Panc1 (cell line): ENCODE results near the gene ZNF521. TPM values are rescaled to one million over a fixed set of nuclear protein-coding genes. Genes with fewer than 3 reads are reported as not detected.

Source experiments
- ATAC-seq: fragments of 200-7000 bp; cut with Tn5 transposase; 2 replicates; pipeline ENCODE4 v1.9.1; 2020; ENCODE audit warnings: mild to moderate bottlenecking, moderate library complexity
- BruUV-seq: library from RNA; stranded (reverse); fragments of 400-500 nt; replicated peaks from 2 replicates; lab custom pipeline; 2021; lab: Mats Ljungman, UMichigan
- CTCF ChIA-PET: fragments of 300-600 bp; sonication (Branson Sonifier 250); formaldehyde crosslinking; loops from one replicate; lab custom pipeline; 2022; ENCODE audit warnings: antibody characterized with exemption; lab: Charles Lee
- POLR2A ChIA-PET: fragments of 300-600 bp; sonication (Branson Sonifier 250); formaldehyde crosslinking; loops from one replicate; lab custom pipeline; 2022; ENCODE audit warnings: antibody characterized with exemption; lab: Charles Lee
- DNase-seq: peaks from one replicate; pipeline ENCODE4 v3.0.0-alpha.2; 2010; ENCODE audit warnings: low read depth, low spot score
- H3K27ac ChIP-seq: 2 replicates; pipeline ENCODE4 v1.5.1; 2011; ENCODE audit warnings: mild to moderate bottlenecking, low read length, inconsistent platforms
- H3K27me3 ChIP-seq: fragments of 200-500 bp; sonication (Bioruptor generic); 2 replicates; pipeline ENCODE4 v1.6.0; 2014; ENCODE audit warnings: low read length, inconsistent platforms; ENCODE audit not compliant: control insufficient read depth, insufficient read depth
- H3K36me3 ChIP-seq: fragments of 200-500 bp; sonication (Bioruptor generic); 2 replicates; pipeline ENCODE4 v1.5.1; 2014; ENCODE audit warnings: inconsistent platforms, mild to moderate bottlenecking, low read length, moderate library complexity; ENCODE audit not compliant: control insufficient read depth, insufficient read depth
- H3K4me1 ChIP-seq: 2 replicates; pipeline ENCODE4 v1.5.1; 2011; ENCODE audit warnings: inconsistent platforms, mild to moderate bottlenecking, low read length, moderate library complexity; ENCODE audit not compliant: control insufficient read depth, insufficient read depth
- H3K4me3 ChIP-seq, 2 experiments: 2 replicates each; pipeline ENCODE4 v1.5.1; 2011 to 2012; ENCODE audit warnings: low read depth in 2 of 2, low read length in 2 of 2, mild to moderate bottlenecking in 2 of 2, inconsistent platforms in 1 of 2, moderate library complexity in 1 of 2
- H3K9me3 ChIP-seq: fragments of 200-500 bp; sonication (Bioruptor generic); 2 replicates; pipeline ENCODE4 v1.5.1; 2014; ENCODE audit warnings: low read depth, mild to moderate bottlenecking, inconsistent platforms, low read length, moderate library complexity; ENCODE audit not compliant: control insufficient read depth, insufficient read depth
- POLR2AphosphoS5 ChIP-seq: IDR thresholded peaks from 2 replicates; pipeline ENCODE4 v1.6.1; 2012; ENCODE audit warnings: mild to moderate bottlenecking, low read depth, low read length, moderate library complexity
- SIN3A ChIP-seq: IDR thresholded peaks from 2 replicates; pipeline ENCODE4 v1.6.1; 2012; ENCODE audit warnings: low read depth, mild to moderate bottlenecking, low read length, moderate library complexity, borderline replicate concordance; ENCODE audit not compliant: insufficient read depth
- TCF7L2 ChIP-seq: IDR thresholded peaks from 2 replicates; pipeline ENCODE4 v1.6.1; 2011; ENCODE audit warnings: mild to moderate bottlenecking, low read depth, low read length, inconsistent platforms
- in situ Hi-C: cut with HindIII; loops from 2 replicates; pipeline ENCODE4 v1.10.0; 2016; ENCODE audit warnings: low sequenced_read_pairs, low pct_unique_long_range_greater_than_20kb
- intact Hi-C: fragments of 100-400 bp; cut with micrococcal nuclease; formaldehyde crosslinking; loops from one replicate; pipeline ENCODE4 v1.10.0; 2022; ENCODE audit not compliant: unreplicated experiment
- total RNA-seq: library from RNA; stranded (reverse); gene quantifications from one replicate; pipeline ENCODE4 v1.2.1, GENCODE V29; 2021; ENCODE audit not compliant: unreplicated experiment
- TF ChIP-seq, protein P1 (sequence below), 2 experiments: IDR thresholded peaks; 2 replicates each; pipeline ENCODE4 v1.6.1; 2011 to 2012; ENCODE audit warnings: low read depth in 2 of 2, control low read depth in 1 of 2, low read length in 1 of 2, mild to moderate bottlenecking in 1 of 2, moderate library complexity in 1 of 2; ENCODE audit not compliant: insufficient read depth in 1 of 2
- TF ChIP-seq, protein P2 (sequence below): fragments of 450-650 bp; IDR thresholded peaks from 2 replicates; pipeline ENCODE4 v1.5.1; 2017; ENCODE audit warnings: mild to moderate bottlenecking

The ZNF521 gene
- total RNA-seq, 1 experiment from 2014 or later, result 0.15 TPM

GRCh38 chr18:25189391-25190185, 162.4 kb downstream of the ZNF521 start:
- H3K9me3 ChIP-seq, result no peaks in the 10 kb centered on the region
- no TSS peak for BruUV-seq
- H3K27ac ChIP-seq, result no peak overlapping the region
- no peak for ATAC-seq
- H3K36me3 ChIP-seq, result no peaks in the 10 kb centered on the region
- CTCF ChIA-PET, result no interaction called here
- DNase-seq, result no peak
- H3K4me1 ChIP-seq, result no peaks in the 10 kb centered on the region
- H3K27me3 ChIP-seq, result 0 out of 2 replicates have a peak, but pooled peaks cover 2% of the 10 kb centered on the region
- intact Hi-C loops (no loop called here), in situ Hi-C loops (no loop called here)
- no peak overlapping the region for H3K4me3 ChIP-seq
- POLR2A ChIA-PET, result no interaction called here
- TF ChIP-seq, protein P1, sequence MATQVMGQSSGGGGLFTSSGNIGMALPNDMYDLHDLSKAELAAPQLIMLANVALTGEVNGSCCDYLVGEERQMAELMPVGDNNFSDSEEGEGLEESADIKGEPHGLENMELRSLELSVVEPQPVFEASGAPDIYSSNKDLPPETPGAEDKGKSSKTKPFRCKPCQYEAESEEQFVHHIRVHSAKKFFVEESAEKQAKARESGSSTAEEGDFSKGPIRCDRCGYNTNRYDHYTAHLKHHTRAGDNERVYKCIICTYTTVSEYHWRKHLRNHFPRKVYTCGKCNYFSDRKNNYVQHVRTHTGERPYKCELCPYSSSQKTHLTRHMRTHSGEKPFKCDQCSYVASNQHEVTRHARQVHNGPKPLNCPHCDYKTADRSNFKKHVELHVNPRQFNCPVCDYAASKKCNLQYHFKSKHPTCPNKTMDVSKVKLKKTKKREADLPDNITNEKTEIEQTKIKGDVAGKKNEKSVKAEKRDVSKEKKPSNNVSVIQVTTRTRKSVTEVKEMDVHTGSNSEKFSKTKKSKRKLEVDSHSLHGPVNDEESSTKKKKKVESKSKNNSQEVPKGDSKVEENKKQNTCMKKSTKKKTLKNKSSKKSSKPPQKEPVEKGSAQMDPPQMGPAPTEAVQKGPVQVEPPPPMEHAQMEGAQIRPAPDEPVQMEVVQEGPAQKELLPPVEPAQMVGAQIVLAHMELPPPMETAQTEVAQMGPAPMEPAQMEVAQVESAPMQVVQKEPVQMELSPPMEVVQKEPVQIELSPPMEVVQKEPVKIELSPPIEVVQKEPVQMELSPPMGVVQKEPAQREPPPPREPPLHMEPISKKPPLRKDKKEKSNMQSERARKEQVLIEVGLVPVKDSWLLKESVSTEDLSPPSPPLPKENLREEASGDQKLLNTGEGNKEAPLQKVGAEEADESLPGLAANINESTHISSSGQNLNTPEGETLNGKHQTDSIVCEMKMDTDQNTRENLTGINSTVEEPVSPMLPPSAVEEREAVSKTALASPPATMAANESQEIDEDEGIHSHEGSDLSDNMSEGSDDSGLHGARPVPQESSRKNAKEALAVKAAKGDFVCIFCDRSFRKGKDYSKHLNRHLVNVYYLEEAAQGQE (IDR thresholded peaks at IDR 0.05; ENCODE audit: insufficient read depth in 1 of 2, low read depth in 2 of 2, low read length in 1 of 2), result no peak
- TF ChIP-seq SIN3A (no peak), TCF7L2 (no peak), POLR2AphosphoS5 (no peak)
- TF ChIP-seq, protein P2, sequence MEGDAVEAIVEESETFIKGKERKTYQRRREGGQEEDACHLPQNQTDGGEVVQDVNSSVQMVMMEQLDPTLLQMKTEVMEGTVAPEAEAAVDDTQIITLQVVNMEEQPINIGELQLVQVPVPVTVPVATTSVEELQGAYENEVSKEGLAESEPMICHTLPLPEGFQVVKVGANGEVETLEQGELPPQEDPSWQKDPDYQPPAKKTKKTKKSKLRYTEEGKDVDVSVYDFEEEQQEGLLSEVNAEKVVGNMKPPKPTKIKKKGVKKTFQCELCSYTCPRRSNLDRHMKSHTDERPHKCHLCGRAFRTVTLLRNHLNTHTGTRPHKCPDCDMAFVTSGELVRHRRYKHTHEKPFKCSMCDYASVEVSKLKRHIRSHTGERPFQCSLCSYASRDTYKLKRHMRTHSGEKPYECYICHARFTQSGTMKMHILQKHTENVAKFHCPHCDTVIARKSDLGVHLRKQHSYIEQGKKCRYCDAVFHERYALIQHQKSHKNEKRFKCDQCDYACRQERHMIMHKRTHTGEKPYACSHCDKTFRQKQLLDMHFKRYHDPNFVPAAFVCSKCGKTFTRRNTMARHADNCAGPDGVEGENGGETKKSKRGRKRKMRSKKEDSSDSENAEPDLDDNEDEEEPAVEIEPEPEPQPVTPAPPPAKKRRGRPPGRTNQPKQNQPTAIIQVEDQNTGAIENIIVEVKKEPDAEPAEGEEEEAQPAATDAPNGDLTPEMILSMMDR, result no peak

- POLR2A ChIA-PET, result no interaction called here
- H3K27me3 ChIP-seq, result 0 out of 2 replicates have a peak, but pooled peaks cover 2% of the 10 kb centered on the region
Measured at GRCh38 chr18:25187521-25188192, 164.3 kb downstream of the ZNF521 start.

More at GRCh38 chr18:25187521-25188192, 164.3 kb downstream of the ZNF521 start:
- BruUV-seq, result no TSS peak
- no peak overlapping the region for H3K4me3 ChIP-seq
- TF ChIP-seq TCF7L2 (no peak), SIN3A (no peak), POLR2AphosphoS5 (no peak)
- TF ChIP-seq, protein P2, result no peak
- TF ChIP-seq, protein P1 (IDR thresholded peaks at IDR 0.05; ENCODE audit: insufficient read depth in 1 of 2, low read depth in 2 of 2, low read length in 1 of 2), result no peak
- no peaks in the 10 kb centered on the region for H3K4me1 ChIP-seq
- CTCF ChIA-PET, result no interaction called here
- no peak for ATAC-seq
- H3K9me3 ChIP-seq, result no peaks in the 10 kb centered on the region
- in situ Hi-C loops, result no loop called here
- H3K27ac ChIP-seq, result no peak overlapping the region
- intact Hi-C loops, result no loop called here
- H3K36me3 ChIP-seq, result no peaks in the 10 kb centered on the region
- DNase-seq, result no peak
